Osteoblast (primary cell): ENCODE data around the gene GPC5. TPM values are rescaled to one million over a fixed set of nuclear protein-coding genes. Genes with fewer than 3 reads are reported as not detected.

Source experiments
- DNase-seq: peaks from one replicate; pipeline ENCODE4 v3.0.0; 2011; ENCODE audit warnings: low spot score, mixed read lengths; ENCODE audit not compliant: insufficient read length; ENCODE audit errors: missing footprints
- H2AFZ ChIP-seq: 2 replicates; pipeline ENCODE4 v1.6.0; 2011; ENCODE audit warnings: mild to moderate bottlenecking, low read length
- H3K27ac ChIP-seq: 2 replicates; pipeline ENCODE4 v1.5.1; 2011; ENCODE audit warnings: mild to moderate bottlenecking, low read depth, low read length, moderate library complexity
- H3K27me3 ChIP-seq: 2 replicates; pipeline ENCODE4 v1.6.0; 2012; ENCODE audit warnings: mild to moderate bottlenecking, control low read depth, inconsistent platforms, low read length, moderate library complexity; ENCODE audit not compliant: insufficient read depth
- H3K36me3 ChIP-seq: 2 replicates; pipeline ENCODE4 v1.5.1; 2011; ENCODE audit warnings: mild to moderate bottlenecking, low read length, control low read depth, moderate library complexity; ENCODE audit not compliant: insufficient read depth
- H3K4me1 ChIP-seq: 2 replicates; pipeline ENCODE4 v1.5.1; 2011; ENCODE audit warnings: mild to moderate bottlenecking, low read length, control low read depth, moderate library complexity; ENCODE audit not compliant: insufficient read depth
- H3K4me2 ChIP-seq: 2 replicates; pipeline ENCODE4 v1.6.0; 2011; ENCODE audit warnings: mild to moderate bottlenecking, low read length; ENCODE audit not compliant: insufficient read depth
- H3K4me3 ChIP-seq: fragments of 200-600 bp; sonication (generic); 3 replicates; pipeline ENCODE4 v1.5.1; 2012; ENCODE audit warnings: mild to moderate bottlenecking, low read length, inconsistent platforms; ENCODE audit not compliant: insufficient read depth
- H3K79me2 ChIP-seq: 2 replicates; pipeline ENCODE4 v1.6.0; 2012; ENCODE audit warnings: mild to moderate bottlenecking, low read length, control low read depth, inconsistent platforms; ENCODE audit not compliant: insufficient read depth
- H3K9me3 ChIP-seq: 2 replicates; pipeline ENCODE4 v1.5.1; 2011; ENCODE audit warnings: low read depth, low read length, control low read depth
- H4K20me1 ChIP-seq: 2 replicates; pipeline ENCODE4 v1.6.0; 2012; ENCODE audit warnings: mild to moderate bottlenecking, low read length, control low read depth; ENCODE audit not compliant: insufficient read depth
- total RNA-seq: library from RNA; depleted of rRNA; stranded (reverse); fragments of >200 nt; gene quantifications from 2 replicates; pipeline ENCODE4 v1.2.3, GENCODE V29; 2012
- TF ChIP-seq, protein P1 (sequence below): IDR thresholded peaks from 2 replicates; pipeline ENCODE4 v1.5.1; 2011; ENCODE audit warnings: mild to moderate bottlenecking, low read depth, low read length, moderate library complexity; ENCODE audit errors: extremely low read depth

Gene GPC5
- total RNA-seq, 1 donor = 0.36 TPM

DNA sequence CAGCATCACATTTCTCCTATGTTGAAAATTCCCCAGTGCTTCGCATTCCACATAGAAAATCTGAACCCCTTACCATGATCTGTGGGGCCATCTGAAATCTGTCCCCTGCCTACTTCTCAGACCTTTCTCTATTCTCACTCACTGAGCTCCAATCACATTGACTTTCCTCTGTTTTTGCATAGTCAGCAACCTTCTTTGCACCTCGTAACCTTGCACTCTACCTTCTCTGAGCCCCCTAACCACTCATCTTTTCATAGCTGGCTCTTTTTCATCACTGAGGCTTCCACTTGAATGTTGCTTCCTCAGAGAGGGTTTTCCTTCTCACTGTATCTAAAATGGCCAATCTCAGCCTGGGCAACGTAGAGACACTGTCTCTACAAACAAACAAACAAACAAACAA, 286.3 kb downstream of the GPC5 start:
- no peaks in the 10 kb centered on the region for H3K4me1 ChIP-seq
- peaks cover 7% of the 10 kb centered on the region for H3K9me3 ChIP-seq
- H3K36me3 ChIP-seq = no peaks in the 10 kb centered on the region
- TF ChIP-seq, protein P1, sequence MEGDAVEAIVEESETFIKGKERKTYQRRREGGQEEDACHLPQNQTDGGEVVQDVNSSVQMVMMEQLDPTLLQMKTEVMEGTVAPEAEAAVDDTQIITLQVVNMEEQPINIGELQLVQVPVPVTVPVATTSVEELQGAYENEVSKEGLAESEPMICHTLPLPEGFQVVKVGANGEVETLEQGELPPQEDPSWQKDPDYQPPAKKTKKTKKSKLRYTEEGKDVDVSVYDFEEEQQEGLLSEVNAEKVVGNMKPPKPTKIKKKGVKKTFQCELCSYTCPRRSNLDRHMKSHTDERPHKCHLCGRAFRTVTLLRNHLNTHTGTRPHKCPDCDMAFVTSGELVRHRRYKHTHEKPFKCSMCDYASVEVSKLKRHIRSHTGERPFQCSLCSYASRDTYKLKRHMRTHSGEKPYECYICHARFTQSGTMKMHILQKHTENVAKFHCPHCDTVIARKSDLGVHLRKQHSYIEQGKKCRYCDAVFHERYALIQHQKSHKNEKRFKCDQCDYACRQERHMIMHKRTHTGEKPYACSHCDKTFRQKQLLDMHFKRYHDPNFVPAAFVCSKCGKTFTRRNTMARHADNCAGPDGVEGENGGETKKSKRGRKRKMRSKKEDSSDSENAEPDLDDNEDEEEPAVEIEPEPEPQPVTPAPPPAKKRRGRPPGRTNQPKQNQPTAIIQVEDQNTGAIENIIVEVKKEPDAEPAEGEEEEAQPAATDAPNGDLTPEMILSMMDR = no peak
- no peaks in the 10 kb centered on the region for H3K79me2 ChIP-seq
- no peak overlapping the region for H3K27ac ChIP-seq
- no peak overlapping the region for H3K4me3 ChIP-seq
- no peaks in the 10 kb centered on the region for H4K20me1 ChIP-seq
- DNase-seq = no peak
- H3K4me2 ChIP-seq = no peak overlapping the region
- no peak overlapping the region for H2AFZ ChIP-seq
- no peaks in the 10 kb centered on the region for H3K27me3 ChIP-seq

DNA sequence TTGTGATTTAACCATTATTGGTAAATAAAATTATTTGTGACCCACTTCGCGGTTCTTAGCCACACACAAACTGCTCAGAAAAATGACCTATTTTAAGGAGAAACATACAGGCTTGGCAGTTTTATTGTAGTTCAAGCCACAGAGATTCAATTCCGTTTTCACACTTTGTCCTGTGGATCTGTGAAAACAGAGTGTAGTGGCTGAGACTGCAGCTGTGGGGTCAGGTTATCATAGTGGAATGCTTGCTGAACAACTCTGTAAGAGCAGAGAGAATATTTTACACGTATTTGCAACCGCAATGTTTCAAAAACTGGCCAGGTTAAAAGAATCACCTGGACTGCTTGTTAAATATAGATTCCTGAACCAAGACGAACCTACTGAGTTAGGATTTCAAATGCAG, 292.5 kb downstream of the GPC5 start:
- no peaks in the 10 kb centered on the region for H3K4me1 ChIP-seq
- H3K27ac ChIP-seq = no peak overlapping the region
- H3K9me3 ChIP-seq = peaks cover 4% of the 10 kb centered on the region
- H3K36me3 ChIP-seq = no peaks in the 10 kb centered on the region
- no peaks in the 10 kb centered on the region for H3K79me2 ChIP-seq
- no peaks in the 10 kb centered on the region for H3K27me3 ChIP-seq
- H2AFZ ChIP-seq = no peak overlapping the region
- TF ChIP-seq, protein P1 = no peak
- no peak overlapping the region for H3K4me2 ChIP-seq
- no peaks in the 10 kb centered on the region for H4K20me1 ChIP-seq
- DNase-seq = no peak
- no peak overlapping the region for H3K4me3 ChIP-seq

DNA sequence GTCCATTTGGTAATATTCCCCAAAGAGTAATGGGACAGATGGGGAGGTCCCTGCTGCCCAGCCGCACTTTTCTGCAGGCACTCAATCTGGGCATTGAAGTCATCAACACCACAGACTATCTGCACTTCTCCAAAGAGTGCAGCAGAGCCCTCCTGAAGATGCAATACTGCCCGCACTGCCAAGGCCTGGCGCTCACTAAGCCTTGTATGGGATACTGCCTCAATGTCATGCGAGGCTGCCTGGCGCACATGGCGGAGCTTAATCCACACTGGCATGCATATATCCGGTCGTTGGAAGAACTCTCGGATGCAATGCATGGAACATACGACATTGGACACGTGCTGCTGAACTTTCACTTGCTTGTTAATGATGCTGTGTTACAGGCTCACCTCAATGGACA, 295.0 kb downstream of the GPC5 start:
- Histone ChIP-seq H3K4me2 (no peak overlapping the region), H3K9me3 (peaks cover 4% of the 10 kb centered on the region), H3K27me3 (no peaks in the 10 kb centered on the region), H3K27ac (no peak overlapping the region), H2AFZ (no peak overlapping the region), H3K4me3 (no peak overlapping the region), H4K20me1 (no peaks in the 10 kb centered on the region), H3K79me2 (no peaks in the 10 kb centered on the region), H3K4me1 (no peaks in the 10 kb centered on the region), H3K36me3 (no peaks in the 10 kb centered on the region)
- TF ChIP-seq, protein P1 = no peak
- no peak for DNase-seq

DNA sequence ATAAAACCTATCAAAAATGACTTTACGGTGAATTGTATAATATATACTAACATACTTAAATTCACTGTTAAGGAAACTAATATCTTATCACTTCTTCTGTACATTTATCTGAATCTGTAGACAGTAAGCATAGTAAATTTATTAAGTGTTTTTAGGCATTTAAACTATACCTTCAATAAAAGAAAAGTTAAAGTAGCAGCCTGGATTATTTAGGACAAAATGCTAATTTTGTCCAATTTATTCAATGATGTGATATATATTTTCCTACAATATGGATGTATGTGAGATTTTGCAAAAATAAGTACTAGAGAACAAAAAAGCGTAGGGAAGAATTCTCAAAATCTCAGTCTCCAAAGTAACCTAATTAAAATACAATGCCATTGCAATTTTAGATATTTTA, 299.9 kb downstream of the GPC5 start:
- H3K4me1 ChIP-seq = no peaks in the 10 kb centered on the region
- H3K27me3 ChIP-seq = no peaks in the 10 kb centered on the region

More for the DNA sequence above, 299.9 kb downstream of the GPC5 start:
- H3K27ac ChIP-seq = no peak overlapping the region
- no peak overlapping the region for H3K4me3 ChIP-seq
- H3K4me2 ChIP-seq = no peak overlapping the region
- no peaks in the 10 kb centered on the region for H3K9me3 ChIP-seq
- H4K20me1 ChIP-seq = no peaks in the 10 kb centered on the region
- no peak for DNase-seq
- H3K79me2 ChIP-seq = no peaks in the 10 kb centered on the region
- no peaks in the 10 kb centered on the region for H3K36me3 ChIP-seq
- H2AFZ ChIP-seq = no peak overlapping the region
- TF ChIP-seq, protein P1 = no peak
